HPDE6-E6E7 (cell line): ENCODE measurements around the gene TYW5.
A peak's percentile ranks its signal among the peaks of the same experiment; 100 is the strongest.

Source experiments
- DNase-seq: peaks from one replicate; pipeline ENCODE4 v3.0.0; 2011; ENCODE audit warnings: missing footprints; ENCODE audit errors: extremely low spot score

The TYW5 gene

GRCh38 chr2:199955339-199956061 lies at the start of gene TYW5, which contains the start of gene MAIP1:
TYW5 (minus strand) TSS chr2:199955491; CDS start chr2:199955470, 21 bp downstream.
MAIP1 (plus strand) TSS chr2:199955582; CDS start chr2:199955799, 217 bp downstream.
- peak; percentile 90 for DNase-seq

- no peak for DNase-seq
Measured at GRCh38 chr2:200003444-200003843, 48.2 kb upstream of the TYW5 start.

- DNase-seq = no peak
Measured at GRCh38 chr2:200000444-200001163, 45.3 kb upstream of the TYW5 start.

- DNase-seq = no peak
Measured at GRCh38 chr2:199999166-199999565, 43.9 kb upstream of the TYW5 start.

- no peak for DNase-seq
Measured at GRCh38 chr2:199997296-199997695, 42.0 kb upstream of the TYW5 start.

- no peak for DNase-seq
Measured at GRCh38 chr2:199994896-199995295, 39.6 kb upstream of the TYW5 start.

GRCh38 chr2:199994371-199994770 lies 39.1 kb upstream of the TYW5 start:
- DNase-seq = no peak

GRCh38 chr2:199992296-199992695 lies 37.0 kb upstream of the TYW5 start:
- no peak for DNase-seq

GRCh38 chr2:199991691-199992090 lies 36.4 kb upstream of the TYW5 start:
- no peak for DNase-seq

- no peak for DNase-seq
Measured at GRCh38 chr2:199989822-199990221, 34.5 kb upstream of the TYW5 start.

- no peak for DNase-seq
Measured at GRCh38 chr2:199988151-199988550, 32.9 kb upstream of the TYW5 start.

- no peak for DNase-seq
Measured at GRCh38 chr2:199987586-199987985, 32.3 kb upstream of the TYW5 start.

GRCh38 chr2:199985625-199986207 lies 30.4 kb upstream of the TYW5 start:
- DNase-seq = peak; percentile 57

- no peak for DNase-seq
Measured at GRCh38 chr2:199984755-199985154, 29.5 kb upstream of the TYW5 start.

GRCh38 chr2:199984159-199984558 lies 28.9 kb upstream of the TYW5 start:
- DNase-seq = no peak

GRCh38 chr2:199983534-199983933 lies 28.2 kb upstream of the TYW5 start:
- no peak for DNase-seq

- no peak for DNase-seq
Measured at GRCh38 chr2:199982126-199982843, 27.0 kb upstream of the TYW5 start.

GRCh38 chr2:199979832-199980628 lies 24.7 kb upstream of the TYW5 start:
- peak; percentile 48 for DNase-seq

- DNase-seq = no peak
Measured at GRCh38 chr2:199979398-199979797, 24.1 kb upstream of the TYW5 start.

GRCh38 chr2:199977984-199978415 lies 22.7 kb upstream of the TYW5 start:
- DNase-seq = peak; percentile 71

- DNase-seq = no peak
Measured at GRCh38 chr2:199975273-199975895, 20.1 kb upstream of the TYW5 start.
